NCI-H2196 treated with DMSO at 0.1 percent for 48 hours (cell line): Measurements from ENCODE around the gene RIMBP3C.
"Not testable (repeated sequence)": the region's sequence is repeated elsewhere in the genome, so short reads cannot be mapped to it uniquely, and the experiment has no call there.

Experiments used
- DNase-seq: peaks from one replicate; lab custom pipeline; 2025; ENCODE audit not compliant: unreplicated experiment; lab: John Stamatoyannopoulos, UW

RIMBP3C gene

GRCh38 chr22:21526705-21527500, 24.4 kb downstream of the RIMBP3C start:
- not testable (repeated sequence) for DNase-seq

- DNase-seq = not testable (repeated sequence)
Measured at GRCh38 chr22:21516970-21517764, 34.1 kb downstream of the RIMBP3C start.

GRCh38 chr22:21516522-21516921, 34.7 kb downstream of the RIMBP3C start:
- DNase-seq = not testable (repeated sequence)

GRCh38 chr22:21515234-21515633, 36.0 kb downstream of the RIMBP3C start:
- DNase-seq = not testable (repeated sequence)

- DNase-seq = not testable (repeated sequence)
Measured at GRCh38 chr22:21514117-21514516, 37.1 kb downstream of the RIMBP3C start.

- not testable (repeated sequence) for DNase-seq
Measured at GRCh38 chr22:21512022-21512421, 39.2 kb downstream of the RIMBP3C start.

- DNase-seq = not testable (repeated sequence)
Measured at GRCh38 chr22:21510397-21510796, 40.9 kb downstream of the RIMBP3C start.

- not testable (repeated sequence) for DNase-seq
Measured at GRCh38 chr22:21499623-21500506, 51.4 kb downstream of the RIMBP3C start.

- DNase-seq = not testable (repeated sequence)
Measured at GRCh38 chr22:21498489-21498888, 52.8 kb downstream of the RIMBP3C start.

GRCh38 chr22:21497984-21498383, 53.3 kb downstream of the RIMBP3C start:
- DNase-seq = not testable (repeated sequence)
